Measurements from ENCODE around the gene FLII. TPM values are rescaled to one million over a fixed set of nuclear protein-coding genes. Genes with fewer than 3 reads are reported as not detected.

Gene FLII
- total and polyA plus RNA-seq, 2 of the 8 experiments (the other 6 are each of a cell fraction or from before 2014, with no cell fraction given), result 300 to 549 TPM

GRCh38 chr17:18250259-18250658, 8.3 kb downstream of the FLII start (continued):
- TF ChIP-seq ATF3 (IDR thresholded peaks at IDR 0.05; ENCODE audit: insufficient read depth, low read depth, low read length) (no peak), TAF1 (IDR thresholded peaks at IDR 0.05; ENCODE audit: low read depth, low read length) (no peak)
